ENCODE results near the gene SEMA6A. TPM values are rescaled to one million over a fixed set of nuclear protein-coding genes. Genes with fewer than 3 reads are reported as not detected.

Gene SEMA6A
- total and polyA plus RNA-seq, 10 of the 15 experiments (the other 5 are each of a cell fraction or from before 2014, with no cell fraction given), result 0.16 to 10.2 (median 1.1) TPM

- ATAC-seq (no peak), DNase-seq (ENCODE audit: low read depth, low spot score) (no peak), FAIRE-seq (no peak)
- no peaks in the 10 kb centered on the region for H3K4me1 ChIP-seq (ENCODE audit: control insufficient read depth, insufficient read depth, low read length)
- BruUV-seq (replicated peaks), result no TSS peak
- SMC1A ChIA-PET (ENCODE audit: uncharacterized antibody, unreplicated experiment), result interaction anchor here (0.7 to 9.9 kb wide), 12 partner anchors 8 to 169 kb away, joined by 3 to 110 read pairs (median 4); no protein-coding TSS in a partner anchor
- RAD21 ChIA-PET (ENCODE audit: unreplicated experiment), result interaction anchor here (0.6 to 3.3 kb wide), 5 partner anchors 16 to 173 kb away, joined by 3 to 13 read pairs (median 3); no protein-coding TSS in a partner anchor
- in situ Hi-C loops (cut with MboI), result no loop called here
- POLR2A ChIA-PET, result interaction anchor here (0.8 to 1.5 kb wide), 5 partner anchors 9 to 65 kb away, joined by 3 to 5 read pairs (median 3); no protein-coding TSS in a partner anchor
- no peak overlapping the region for H3K9ac ChIP-seq (ENCODE audit: control insufficient read depth, insufficient read depth, low read length)
- no peaks in the 10 kb centered on the region for H3K36me3 ChIP-seq (ENCODE audit: control insufficient read depth in 2 of 2, insufficient read depth in 2 of 2, low read length in 1 of 2)
- H3K79me2 ChIP-seq (ENCODE audit: control insufficient read depth, insufficient read depth, low read length), result no peaks in the 10 kb centered on the region
- H3K27me3 ChIP-seq (replicated peaks in 1 of 2; ENCODE audit: control insufficient read depth in 2 of 2, insufficient read depth in 2 of 2, low read length in 1 of 2), result no peaks in the 10 kb centered on the region
- no peak overlapping the region for H3K27ac ChIP-seq (ENCODE audit: control insufficient read depth, insufficient read depth)
- 75% methylated on average over 5 of the region's 5 CpGs for WGBS (ENCODE audit: insufficient coverage, insufficient replicate concordance, low lambda C conversion rate, missing lambda C conversion rate)
- intact Hi-C loops (cut with micrococcal nuclease; ENCODE audit: unreplicated experiment), result no loop called here
- no peak overlapping the region for H2AFZ ChIP-seq (ENCODE audit: control insufficient read depth, low read depth, low read length)
- H3K9me3 ChIP-seq (replicated peaks; ENCODE audit: control insufficient read depth, insufficient read depth, low read length), result peaks cover 2% of the 10 kb centered on the region; the same call in 1 of the 3 replicates
- H4K20me1 ChIP-seq (ENCODE audit: control insufficient read depth, insufficient read depth), result no peaks in the 10 kb centered on the region
- CTCF ChIA-PET, result interaction anchor here (1.0 to 1.8 kb wide), 5 partner anchors 9 to 58 kb away, joined by 3 to 9 read pairs (median 4); no protein-coding TSS in a partner anchor
- no peak overlapping the region for H3K4me2 ChIP-seq (ENCODE audit: control insufficient read depth, insufficient read depth)
- no peak overlapping the region for H3K4me3 ChIP-seq
- TF ChIP-seq PAX5 (IDR thresholded peaks at IDR 0.05; ENCODE audit: borderline replicate concordance, low read depth, low read length), result no peak
- no peak for TF ChIP-seq RFX5 (IDR thresholded peaks at IDR 0.05; ENCODE audit: low read depth, low read length)
- TF ChIP-seq CTCF (IDR thresholded peaks at IDR 0.05 in 2 of 3, conservative IDR thresholded peaks at IDR 0.05 in 1 of 3; ENCODE audit: control insufficient read depth in 2 of 3, extremely low read depth in 1 of 3, insufficient read depth in 1 of 3, low read depth in 3 of 3, low read length in 3 of 3), result no peak
- TF ChIP-seq POLR2AphosphoS5 (IDR thresholded peaks at IDR 0.05; ENCODE audit: low read length), result no peak
- no peak for TF ChIP-seq NFYA (IDR thresholded peaks at IDR 0.05; ENCODE audit: borderline replicate concordance, low read depth, low read length)
- no peak for TF ChIP-seq ASH2L (IDR thresholded peaks at IDR 0.05; ENCODE audit: borderline replicate concordance, low read depth)
- no peak for TF ChIP-seq BCLAF1 (IDR thresholded peaks at IDR 0.05)
- no peak for TF ChIP-seq MYB (IDR thresholded peaks at IDR 0.05; ENCODE audit: borderline replicate concordance, low read depth, low read length)
- no peak for TF ChIP-seq SMAD1 (IDR thresholded peaks at IDR 0.05; ENCODE audit: low read depth, partially characterized antibody)
- TF ChIP-seq ZNF592 (IDR thresholded peaks at IDR 0.05), result no peak
- TF ChIP-seq EZH2 (IDR thresholded peaks at IDR 0.05; ENCODE audit: borderline replicate concordance, control insufficient read depth, low read depth, low read length), result no peak
- TF ChIP-seq RELA (IDR thresholded peaks at IDR 0.05; ENCODE audit: borderline replicate concordance, partially characterized antibody), result no peak
- no peak for TF ChIP-seq ZZZ3 (IDR thresholded peaks at IDR 0.05; ENCODE audit: control insufficient read depth, insufficient read length, low read depth)
- TF ChIP-seq SMARCA5 (IDR thresholded peaks at IDR 0.05), result no peak
- TF ChIP-seq GABPA (IDR thresholded peaks at IDR 0.05; ENCODE audit: low read depth), result no peak
- TF ChIP-seq TARDBP (IDR thresholded peaks at IDR 0.05; ENCODE audit: borderline replicate concordance), result no peak
- no peak for TF ChIP-seq POLR2A (IDR thresholded peaks at IDR 0.05; ENCODE audit: low read depth, low read length)
These were observed 18.7 kb upstream of the SEMA6A start for GRCh38 chr5:116593340-116593739.
